Measurements from ENCODE around the gene CNTNAP2.
"Not testable (repeated sequence)": the region's sequence is repeated elsewhere in the genome, so short reads cannot be mapped to it uniquely, and the experiment has no call there.

The CNTNAP2 gene

DNA sequence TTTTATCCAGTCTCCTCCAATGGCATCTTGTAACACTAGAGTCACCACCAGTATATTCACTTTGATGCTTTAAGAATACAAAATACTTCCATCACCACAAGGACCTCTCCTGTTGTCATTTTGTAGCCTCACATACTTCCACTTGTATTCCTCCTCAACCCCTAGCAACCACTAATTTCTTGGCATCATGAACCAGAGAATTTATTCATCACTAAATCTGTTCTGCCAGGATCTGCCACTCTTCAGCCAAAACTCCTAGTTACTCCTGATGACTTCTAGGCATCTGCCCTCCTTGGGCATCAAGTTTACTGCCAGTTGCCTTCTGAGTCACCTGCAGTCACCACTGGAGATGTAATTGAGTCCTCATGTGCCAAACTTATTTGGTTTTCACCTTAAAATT is 906.8 kb downstream of the CNTNAP2 start:
- DNase-seq (ENCODE audit: low spot score), result no peak

DNA sequence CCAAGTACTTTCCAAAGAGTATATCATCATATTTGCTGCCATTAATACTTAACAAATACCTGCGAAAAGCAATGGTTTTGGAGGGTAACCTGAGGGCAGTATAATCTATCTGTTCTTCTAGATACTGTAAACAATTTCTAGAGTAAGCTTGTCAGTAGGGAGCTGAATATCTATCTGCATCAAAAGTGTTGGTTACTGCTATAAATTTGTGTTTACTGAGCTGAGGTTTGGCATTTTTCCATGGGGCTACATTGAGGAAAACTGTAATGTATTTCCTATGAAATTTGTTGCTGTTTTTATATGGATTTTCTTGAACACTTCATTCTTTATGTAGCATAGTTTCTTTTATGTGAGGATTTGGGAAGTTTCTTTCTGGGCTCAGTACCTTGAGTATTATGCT is 913.4 kb downstream of the CNTNAP2 start:
- no peak for DNase-seq (ENCODE audit: low spot score)

DNA sequence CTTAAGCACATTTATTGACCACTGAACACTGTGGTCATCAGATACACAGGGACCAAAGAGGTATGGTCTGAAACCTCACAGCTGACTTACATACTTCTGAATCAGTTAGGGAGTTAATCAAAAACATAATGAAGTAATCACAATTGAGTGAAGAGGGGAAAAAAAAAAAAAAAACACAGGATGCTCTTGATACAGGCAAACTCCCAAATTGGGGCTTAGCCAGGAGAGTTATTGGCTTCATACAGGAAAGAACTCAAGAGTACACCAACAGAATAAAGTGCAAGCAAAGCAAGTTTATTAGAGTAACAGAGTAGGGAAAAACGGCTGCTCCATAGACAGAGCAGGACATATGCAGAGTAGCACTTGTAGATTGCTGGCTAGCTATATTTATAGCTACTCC is 917.0 kb downstream of the CNTNAP2 start:
- no peak for DNase-seq (ENCODE audit: low spot score)

DNA sequence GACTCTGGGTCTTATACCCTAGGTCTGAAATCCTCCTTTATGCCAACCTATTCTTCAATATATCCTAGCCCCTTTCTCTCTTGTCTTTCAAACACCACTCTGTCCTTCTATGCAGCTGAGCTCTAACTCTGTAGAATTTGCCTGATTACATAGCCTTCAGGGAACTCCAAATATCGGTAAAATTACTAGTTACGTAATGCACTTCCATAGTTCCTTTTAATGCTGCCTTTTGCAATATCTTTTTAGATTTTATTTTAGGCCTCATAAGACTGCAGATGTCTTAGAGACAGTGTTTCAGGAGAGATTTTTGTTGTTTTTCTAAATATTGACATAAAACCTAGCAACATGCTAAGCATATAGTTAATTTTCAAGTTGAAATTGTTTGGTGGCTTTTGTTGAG is 924.8 kb downstream of the CNTNAP2 start:
- DNase-seq (ENCODE audit: low spot score), result no peak

DNA sequence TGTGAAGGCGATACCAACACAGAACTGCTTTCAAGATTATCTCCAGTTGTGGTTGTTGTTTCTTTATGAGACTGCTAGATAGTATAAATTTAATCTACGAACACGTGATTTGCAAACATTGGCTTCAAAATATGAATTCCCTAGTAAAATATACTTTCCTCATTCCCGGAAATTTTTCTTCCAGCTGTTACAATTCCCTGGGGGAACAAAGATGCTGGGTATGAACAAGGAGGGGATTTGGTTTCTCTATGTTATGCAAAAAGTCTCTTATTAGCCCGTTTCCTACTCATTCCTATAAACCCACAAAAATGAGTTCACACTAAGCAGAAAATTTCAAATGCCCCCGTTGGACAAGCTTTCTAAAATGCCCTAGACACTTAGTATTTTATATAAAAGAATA is 928.3 kb downstream of the CNTNAP2 start:
- DNase-seq (ENCODE audit: low spot score), result no peak

DNA sequence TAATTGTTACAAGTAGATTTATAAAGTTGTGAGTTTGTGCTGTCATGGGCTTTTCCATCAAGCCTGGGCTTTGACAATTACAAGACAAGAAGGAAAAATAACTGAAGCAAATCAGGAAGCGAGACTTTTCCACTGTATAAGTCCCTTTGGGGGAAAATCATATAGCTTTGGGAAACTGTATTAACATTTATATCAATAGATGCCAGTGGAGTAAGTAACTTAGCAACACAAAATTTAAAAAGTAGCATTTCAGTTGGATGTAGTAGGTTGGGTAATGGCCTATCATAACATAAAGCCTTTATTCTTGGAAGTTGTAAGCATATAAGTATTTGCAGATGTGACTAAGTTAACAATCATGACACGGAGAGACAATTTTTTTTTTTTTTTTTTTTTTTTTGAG is 931.1 kb downstream of the CNTNAP2 start:
- no peak for DNase-seq (ENCODE audit: low spot score)

DNA sequence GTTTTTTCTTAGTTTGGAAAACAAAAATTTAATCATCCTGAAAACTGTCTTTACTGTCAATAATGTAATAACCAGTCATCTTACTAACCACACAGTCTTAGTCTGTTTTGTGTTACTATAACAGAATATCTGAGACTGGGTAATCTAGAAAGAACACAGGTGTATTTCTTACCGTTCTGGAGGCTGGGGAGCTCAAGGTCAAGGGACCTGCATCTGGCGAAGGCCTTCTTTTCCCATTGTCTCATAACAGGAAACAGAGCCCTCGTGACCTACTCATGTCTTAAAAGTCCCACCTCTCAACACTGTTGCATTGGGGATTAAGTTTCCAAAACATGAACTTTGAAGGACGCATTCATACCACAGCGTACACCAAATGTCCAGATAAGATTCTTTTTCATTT is 932.3 kb downstream of the CNTNAP2 start:
- DNase-seq (ENCODE audit: low spot score), result no peak

DNA sequence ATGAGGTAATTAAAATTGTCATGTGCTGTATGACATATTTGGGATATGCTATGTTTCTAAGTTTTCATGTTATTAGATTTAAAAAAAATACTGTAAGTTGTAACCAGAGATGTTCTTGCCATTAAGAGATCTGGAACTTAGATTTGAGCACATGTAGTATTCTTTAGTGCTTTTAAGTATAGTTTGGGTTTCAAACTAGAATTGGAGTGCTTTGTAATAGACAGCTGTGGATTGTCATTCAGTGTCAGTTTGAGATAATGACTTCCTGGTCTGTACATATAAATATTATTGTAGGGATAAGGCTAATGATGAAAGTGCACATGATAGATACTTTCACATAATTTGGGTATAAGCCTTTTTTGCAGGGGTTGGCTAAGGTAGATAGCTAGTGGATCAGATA is 936.2 kb downstream of the CNTNAP2 start:
- no peak for DNase-seq (ENCODE audit: low spot score)

DNA sequence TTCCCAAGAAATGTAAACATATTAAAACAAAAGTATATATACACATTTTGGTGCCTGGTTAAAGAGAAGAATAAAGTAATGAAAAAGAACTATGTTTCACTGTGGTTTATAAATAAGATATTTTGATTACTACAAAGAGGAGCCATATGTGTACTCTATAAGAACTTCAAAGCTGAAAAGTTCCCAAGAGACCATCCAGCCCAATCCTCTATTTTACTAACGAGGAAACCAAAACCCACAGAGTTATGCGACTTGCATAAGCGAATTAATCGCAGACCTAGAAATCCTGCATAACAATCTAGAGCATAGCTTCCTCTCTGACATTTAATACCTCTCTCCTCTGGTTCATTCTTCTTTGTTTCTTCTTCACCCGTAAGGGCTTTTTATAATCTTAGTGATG is 937.1 kb downstream of the CNTNAP2 start:
- DNase-seq (ENCODE audit: low spot score), result no peak

DNA sequence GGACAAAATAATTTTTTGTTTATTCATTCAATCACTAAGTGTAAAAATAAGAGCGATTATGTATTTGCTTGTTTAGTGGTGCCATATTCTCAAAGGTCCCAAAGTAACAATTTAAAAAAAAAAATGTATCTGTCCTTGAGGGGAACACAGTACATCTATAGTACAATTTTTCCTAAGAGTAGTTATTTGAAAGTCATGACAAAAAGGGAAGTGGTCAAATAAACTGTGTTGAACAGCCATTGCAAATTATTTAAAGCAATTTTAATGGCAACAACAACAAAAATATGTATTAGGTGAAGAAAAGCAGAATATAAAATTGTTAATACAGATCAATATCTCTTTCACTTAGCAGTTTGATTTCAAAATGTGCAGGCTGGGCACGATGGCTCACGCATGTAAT is 943.5 kb downstream of the CNTNAP2 start:
- DNase-seq (ENCODE audit: low spot score), result no peak

DNA sequence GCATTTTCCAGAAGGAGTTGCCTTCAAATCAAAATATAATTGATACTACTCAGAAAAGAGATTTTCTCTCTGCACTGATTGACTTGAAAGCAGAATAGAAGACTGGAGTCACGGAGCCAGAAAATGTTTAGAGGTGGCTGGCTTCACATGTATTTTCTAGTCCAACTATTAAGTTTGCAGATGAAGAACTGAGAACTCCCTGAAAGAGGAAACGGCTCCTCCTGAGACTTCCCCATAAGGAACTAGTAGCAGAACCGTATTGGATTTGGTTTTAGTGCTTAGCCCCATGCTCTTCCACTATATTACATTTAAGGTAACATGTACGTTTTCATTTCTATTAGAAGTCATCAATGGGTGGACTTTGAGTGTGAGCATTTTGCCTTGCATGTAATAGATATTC is 946.3 kb downstream of the CNTNAP2 start:
- DNase-seq (ENCODE audit: low spot score), result no peak

DNA sequence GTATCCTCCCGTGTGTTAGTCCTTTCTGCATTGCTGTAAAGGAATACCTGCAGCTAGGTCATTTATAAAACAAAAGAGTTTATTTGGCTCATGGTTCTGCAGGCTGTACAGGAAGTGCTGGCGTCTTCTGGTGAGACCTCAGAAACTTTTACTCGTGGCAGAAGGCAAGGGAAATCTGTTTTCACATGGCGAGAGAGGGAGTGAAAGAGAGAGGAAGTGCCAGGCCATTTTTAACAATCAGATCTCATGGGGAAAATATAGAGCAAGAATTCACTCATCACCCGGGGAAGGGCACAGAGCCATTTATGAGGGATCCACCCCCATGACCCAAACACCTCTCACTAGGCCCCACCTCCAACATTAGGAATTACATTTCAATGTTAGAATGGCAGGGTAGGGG is 952.2 kb downstream of the CNTNAP2 start:
- no peak for DNase-seq (ENCODE audit: low spot score)

DNA sequence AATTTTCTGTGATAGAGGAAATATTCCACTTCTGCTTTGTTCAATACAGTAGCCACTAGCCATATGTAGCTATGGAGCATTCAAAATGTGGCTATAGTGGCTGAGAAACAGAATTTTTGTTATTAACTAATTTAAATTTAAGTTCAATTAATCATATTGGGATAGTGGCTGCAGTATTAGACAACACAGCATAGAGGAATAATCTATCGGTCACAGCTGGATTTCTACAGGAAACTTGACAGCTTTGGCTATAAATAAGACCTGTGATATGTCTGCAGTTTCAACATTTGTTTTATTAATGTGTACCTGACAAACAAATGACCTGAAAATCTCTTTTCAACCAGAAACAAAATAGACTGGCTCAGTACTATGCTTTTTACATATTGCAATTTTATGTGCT is 953.2 kb downstream of the CNTNAP2 start:
- DNase-seq (ENCODE audit: low spot score), result no peak

DNA sequence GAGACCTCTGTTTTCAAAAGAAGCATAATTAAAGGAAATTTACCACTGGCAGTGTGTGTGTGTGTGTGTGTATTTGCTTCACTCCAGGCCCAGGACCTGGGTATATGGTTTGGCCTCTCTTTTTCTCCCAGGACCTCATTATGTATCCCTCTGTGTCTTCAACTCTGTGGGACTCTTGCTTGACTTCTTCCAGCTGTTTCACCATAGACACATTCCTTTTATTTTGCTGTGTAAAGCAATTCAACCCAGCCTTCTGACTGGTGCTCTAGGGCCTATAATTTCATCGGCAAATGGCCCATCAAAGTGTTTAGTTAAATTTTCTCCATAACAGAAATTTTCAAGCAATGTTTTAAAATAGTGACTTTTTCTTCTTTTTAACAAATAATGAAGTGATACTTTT is 954.3 kb downstream of the CNTNAP2 start:
- no peak for DNase-seq (ENCODE audit: low spot score)

DNA sequence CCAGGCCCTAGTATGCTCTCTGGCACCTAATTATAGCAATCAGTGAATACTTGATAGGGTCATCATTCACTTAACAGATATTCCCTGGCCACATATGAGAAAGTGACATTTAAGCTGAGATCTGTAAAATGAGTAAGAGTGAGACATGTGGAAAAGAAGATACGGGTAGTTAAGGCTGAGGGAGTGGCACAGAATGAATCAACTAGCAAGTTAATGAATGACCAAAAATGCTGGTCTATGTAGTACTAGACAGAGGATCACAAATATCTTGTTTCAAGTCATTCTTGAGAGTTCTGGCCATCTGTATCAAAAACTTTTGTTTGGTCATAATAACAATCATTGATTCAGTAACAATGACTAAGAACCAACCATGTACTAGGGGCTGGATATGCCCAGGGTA is 954.9 kb downstream of the CNTNAP2 start:
- DNase-seq (ENCODE audit: low spot score), result no peak

DNA sequence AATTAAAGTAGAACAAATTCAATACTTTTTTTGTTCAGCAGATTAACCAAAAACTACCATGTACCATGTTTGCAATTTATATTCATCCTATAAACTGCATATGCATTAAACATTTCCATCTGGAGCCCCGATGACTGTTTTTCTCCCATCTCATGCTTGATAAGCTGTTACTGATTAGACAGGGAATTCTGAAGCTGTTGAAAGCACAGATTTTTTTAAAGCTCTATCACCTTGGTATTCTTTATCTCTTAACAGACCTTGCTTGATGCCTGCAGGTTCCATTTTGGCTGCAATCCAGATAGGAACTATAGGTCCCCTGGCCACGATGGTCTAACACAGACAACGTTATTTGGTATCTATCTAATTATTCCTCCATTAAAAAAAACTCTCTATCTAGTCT is 961.7 kb downstream of the CNTNAP2 start:
- DNase-seq (ENCODE audit: low spot score), result no peak

DNA sequence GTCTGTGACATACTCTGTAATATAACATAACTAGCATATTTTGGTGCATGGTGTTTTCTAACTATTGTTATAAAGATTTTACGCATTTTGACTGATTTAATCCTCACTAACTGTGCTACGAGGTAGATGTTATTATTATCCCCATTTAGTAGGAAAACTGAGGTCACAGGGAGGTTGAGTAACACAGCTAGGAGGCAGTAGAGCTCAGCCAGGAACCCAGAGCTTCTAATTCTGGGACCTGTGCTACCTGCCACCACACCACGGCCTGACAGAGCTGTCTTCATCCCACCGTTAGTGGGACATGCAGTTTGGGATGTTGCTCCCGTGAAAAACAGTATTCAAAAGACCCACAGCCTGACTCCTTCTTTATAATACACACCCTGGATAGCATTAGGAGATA is 962.5 kb downstream of the CNTNAP2 start:
- no peak for DNase-seq (ENCODE audit: low spot score)

DNA sequence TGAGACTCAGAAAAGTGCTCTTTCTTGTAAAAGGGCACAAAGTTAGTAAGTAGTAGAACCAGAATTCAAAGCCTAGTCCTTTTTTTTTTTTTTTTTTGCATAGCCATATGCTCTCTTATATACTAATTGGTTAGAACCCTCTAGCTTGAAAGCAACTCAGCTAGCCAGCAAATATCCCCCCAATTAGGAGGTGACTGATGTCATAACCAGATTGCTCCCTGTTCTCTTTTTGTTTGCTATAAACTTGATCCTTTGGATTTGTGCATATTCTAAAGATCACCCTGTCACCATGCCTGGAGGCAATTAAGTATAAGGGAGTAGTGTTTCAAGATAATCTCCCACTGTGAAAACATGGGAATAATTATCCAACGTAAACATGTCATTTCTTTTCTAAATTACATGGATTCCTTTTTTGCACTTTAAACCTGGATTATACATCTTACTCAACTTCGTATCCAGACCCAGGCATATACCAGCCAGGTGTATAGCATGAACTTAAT is 963.4 kb downstream of the CNTNAP2 start:
- DNase-seq (ENCODE audit: low spot score), result no peak

DNA sequence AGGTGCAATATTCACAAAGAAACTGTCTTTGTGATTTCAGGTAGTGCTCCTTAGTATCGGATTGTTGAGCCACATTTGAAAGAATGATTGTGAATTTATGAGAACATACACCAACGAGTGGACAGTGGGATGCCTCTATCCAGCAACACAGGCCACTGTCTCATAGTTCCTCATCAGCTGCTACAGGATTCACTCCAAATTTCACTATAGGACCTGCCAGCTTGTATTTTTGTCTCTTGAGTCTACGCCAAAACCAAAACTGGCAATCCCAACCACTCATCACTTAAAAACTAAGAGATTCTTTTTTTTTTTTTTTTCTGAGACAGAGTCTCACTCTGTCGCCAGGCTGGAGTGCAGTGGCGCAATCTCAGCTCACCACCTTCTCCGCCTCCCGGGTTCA is 964.5 kb downstream of the CNTNAP2 start:
- DNase-seq (ENCODE audit: low spot score), result no peak

DNA sequence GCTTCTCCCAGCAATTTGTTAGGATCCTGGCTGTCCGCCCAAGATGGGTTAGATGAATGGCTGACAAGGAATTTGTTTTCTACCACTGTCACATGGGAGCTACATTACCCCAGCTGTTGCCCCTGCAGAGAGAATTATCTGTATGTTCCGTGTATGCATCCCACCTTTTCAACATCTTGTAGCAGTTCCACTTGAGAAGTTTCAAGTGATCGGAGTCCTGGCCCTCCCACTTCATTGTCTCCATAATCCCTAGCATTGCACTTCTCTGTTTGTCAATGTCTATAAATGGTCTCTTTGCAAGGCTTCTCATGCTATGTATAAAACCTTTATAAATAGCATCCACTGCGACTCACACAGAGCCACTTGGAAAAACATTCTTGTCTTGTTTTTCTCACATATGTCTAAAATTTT is 972.5 kb downstream of the CNTNAP2 start:
- DNase-seq (ENCODE audit: low spot score), result no peak

DNA sequence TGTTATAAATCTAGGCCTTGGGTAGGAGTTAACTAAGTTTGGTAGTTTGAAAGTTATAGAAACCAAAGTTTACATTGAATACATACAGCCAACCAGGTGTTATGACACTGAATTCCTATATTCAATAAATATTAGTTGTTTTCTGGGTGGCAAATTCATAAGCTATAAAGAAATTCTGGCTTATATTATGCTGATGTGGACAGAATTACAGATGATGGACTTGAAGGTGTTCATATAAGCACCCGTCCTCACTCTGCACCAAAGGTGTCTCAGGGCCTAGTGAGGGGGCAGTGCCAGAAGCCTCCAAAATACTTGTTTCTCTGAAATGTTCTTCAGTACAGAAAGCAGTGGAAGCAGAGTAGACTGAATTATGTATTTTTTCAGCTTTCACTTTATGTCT is 973.0 kb downstream of the CNTNAP2 start:
- no peak for DNase-seq (ENCODE audit: low spot score)

DNA sequence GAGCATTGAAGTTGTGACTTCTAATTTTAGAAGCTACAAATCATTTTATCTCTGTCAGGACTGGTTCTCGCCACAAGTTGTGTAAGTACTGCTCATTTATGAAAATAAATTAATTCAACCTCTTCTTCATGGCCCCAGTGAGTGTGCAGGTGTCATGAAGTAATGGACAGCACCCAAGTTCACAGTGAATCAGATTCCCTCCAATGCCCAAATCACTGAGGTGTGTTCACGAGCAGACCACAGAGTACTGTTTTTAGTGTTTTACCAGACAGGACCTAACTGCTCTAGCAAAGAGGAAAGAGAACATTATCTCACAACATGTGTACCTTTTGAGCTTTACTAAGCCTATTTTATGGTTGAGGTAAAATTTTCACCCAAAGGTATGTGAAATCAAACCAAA is 980.0 kb downstream of the CNTNAP2 start:
- DNase-seq (ENCODE audit: low spot score), result no peak

DNA sequence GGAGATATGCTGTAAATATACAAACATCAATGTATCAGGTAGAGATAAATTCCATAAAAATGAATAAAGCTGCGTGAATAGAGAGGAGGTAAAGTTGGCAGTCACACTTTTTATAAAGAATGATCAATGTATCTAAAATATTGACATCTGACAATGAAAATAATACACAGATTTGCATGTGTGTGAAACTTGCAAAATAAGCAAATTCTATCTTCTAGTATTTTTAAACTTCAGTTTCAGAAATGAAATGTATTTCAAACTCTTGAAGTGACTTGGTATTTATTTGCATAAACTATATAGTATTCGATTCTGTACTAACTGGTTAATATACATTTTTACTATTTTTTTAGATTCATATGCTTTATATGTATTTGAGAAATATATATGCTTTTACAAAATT is 986.6 kb downstream of the CNTNAP2 start:
- DNase-seq (ENCODE audit: low spot score), result no peak

DNA sequence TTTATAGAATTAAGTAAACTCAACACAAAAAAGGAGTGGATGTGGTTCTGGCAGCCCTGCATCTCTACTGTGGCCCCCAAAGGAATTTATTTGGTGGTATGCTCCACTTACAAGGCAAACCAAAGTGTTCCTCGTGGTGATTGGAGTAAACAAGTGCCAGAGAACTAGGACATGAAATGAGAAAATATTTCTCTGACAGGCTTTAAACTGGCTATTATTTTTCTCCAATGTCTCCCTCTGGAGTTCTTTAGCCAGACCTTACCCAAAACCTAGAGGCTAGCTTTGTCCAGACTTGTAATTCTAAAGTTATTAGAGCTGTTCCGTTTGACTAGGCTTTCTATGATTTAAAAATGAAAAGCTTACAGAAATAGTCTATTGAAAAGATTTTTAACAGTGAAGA is 990.1 kb downstream of the CNTNAP2 start:
- no peak for DNase-seq (ENCODE audit: low spot score)

DNA sequence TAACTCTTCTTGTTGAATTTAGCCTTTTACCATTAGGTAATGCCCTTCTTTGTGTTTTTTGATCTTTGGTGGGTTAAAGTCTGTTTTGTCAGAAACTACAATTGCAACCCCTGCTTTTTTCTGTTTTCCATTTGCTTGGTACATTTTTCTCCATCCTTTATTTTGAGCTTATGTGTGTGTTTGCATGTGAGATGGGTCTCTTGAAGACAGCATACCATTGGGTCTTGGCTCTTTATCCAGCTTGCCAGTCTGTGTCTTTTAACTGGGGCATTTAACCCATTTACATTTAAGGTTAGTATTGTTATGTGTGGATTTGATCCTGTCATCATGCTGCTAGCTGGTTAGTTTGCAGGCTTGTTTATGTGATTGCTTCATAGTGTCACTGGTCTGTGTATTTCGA is 997.9 kb downstream of the CNTNAP2 start:
- not testable (repeated sequence) for DNase-seq (ENCODE audit: low spot score)

All from AG08396 (cell line).